GM21737 (cell line): ENCODE measurements around the gene PDE3A.

ENCODE experiments used
- ATAC-seq: cut with Tn5 transposase; IDR thresholded peaks from one replicate; pipeline ENCODE4 v1.9.1; 2021; ENCODE audit warnings: mild to moderate bottlenecking, moderate library complexity; ENCODE audit not compliant: unreplicated experiment

PDE3A gene

DNA sequence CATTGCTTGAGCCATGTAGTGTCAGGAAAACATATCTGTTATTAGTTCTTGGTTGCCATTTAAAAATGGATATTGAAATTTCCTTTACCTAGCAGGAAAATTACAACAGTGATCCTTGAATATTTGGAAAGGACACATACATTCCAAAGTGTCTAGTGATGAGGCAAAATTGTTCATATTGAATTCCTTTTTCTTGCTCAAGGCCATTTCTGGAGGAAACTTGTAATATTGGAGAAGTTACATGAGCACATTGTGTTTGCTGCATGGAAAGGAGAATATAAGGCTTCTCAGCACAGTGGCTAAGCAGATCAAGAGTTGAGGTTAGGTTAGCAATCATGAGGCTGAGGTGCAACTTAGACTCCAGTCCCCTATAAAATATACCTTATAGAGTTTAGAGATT is 121.9 kb downstream of the PDE3A start:
- no peak for ATAC-seq

- ATAC-seq: no peak
These were observed 123.0 kb downstream of the PDE3A start for GRCh38 chr12:20491290-20491689.

GRCh38 chr12:20492251-20492760 is 124.0 kb downstream of the PDE3A start:
- no peak for ATAC-seq

- no peak for ATAC-seq
These were observed 125.6 kb downstream of the PDE3A start for GRCh38 chr12:20493934-20494333.

- ATAC-seq: no peak
These were observed 126.5 kb downstream of the PDE3A start for GRCh38 chr12:20494851-20495250.

GRCh38 chr12:20495997-20496396 is 127.7 kb downstream of the PDE3A start:
- no peak for ATAC-seq

DNA sequence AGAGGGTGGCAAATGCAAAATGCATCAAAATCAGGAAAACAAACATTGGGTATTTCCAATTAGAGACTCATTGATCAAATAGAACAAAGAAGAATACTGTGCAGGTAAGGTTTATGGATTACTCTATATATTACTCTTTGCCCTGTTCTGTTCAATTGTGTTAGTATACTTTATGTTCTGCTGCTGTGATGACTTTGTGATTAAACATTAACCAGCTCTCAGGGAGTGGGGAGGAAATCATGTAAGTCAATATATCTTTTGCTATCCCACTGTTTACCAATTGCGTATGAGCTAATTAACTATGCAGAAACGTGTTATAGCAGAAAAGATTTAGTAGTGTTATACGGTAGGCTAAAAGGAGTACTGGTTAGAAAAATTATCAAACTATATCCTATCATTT is 129.4 kb downstream of the PDE3A start:
- no peak for ATAC-seq

- ATAC-seq: no peak
These were observed 133.6 kb downstream of the PDE3A start for GRCh38 chr12:20501958-20502357.

DNA sequence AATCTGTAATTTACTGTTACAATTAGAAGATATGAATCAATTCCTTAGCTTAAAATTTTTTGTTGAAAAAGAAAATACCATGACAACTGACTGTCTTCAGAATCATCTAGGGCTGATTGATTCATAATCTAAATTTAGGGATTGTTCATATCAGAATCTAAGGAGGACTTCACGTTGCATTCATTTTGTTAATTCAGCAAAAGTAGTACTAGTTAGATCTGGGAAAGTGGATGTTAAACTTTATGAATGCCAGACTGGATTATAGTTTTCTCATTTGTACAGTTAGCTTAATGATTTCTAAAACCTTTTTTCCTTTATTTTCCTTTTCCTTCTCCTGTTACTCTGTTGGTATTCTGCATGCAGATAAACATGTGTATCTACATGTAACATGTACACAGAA is 135.5 kb downstream of the PDE3A start:
- ATAC-seq: no peak

DNA sequence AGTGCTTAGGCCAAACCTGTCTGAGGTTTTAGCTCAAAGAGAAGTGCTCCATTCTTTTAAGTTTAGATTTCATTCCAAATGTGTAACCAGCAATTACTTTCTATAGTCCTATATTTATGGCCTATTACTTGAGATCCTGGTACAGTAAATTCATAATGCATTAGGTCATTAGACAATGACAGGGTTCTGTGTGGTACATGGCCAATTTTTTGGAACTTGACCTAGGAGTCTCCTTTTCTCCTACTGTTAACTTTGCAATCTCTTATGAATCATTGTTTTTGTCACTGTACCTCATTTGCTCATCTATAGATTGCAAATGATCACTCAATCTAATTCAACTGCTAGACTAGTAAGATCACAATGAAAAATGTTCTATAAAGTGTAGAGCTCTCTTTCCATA is 136.7 kb downstream of the PDE3A start:
- ATAC-seq: no peak

DNA sequence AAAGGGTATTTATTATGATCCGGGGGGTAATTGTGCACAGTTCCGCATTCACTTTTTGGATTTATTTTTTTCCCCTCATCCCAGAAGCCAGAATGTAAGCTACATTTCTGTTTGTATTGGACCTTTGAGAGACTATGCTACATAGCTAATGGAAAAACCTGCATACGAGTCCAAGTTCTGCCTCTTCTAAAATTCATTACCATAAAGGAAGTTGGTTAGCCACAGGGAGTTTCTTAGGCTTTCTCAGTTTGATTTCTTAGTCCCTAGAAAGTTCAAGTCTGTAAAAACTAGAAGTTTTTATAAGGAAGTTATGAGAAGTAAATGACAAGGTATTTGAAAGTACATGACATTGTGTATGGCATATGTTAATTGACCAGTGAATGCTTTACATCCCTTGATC is 138.7 kb downstream of the PDE3A start:
- no peak for ATAC-seq

GRCh38 chr12:20507711-20508110 is 139.4 kb downstream of the PDE3A start:
- no peak for ATAC-seq

DNA sequence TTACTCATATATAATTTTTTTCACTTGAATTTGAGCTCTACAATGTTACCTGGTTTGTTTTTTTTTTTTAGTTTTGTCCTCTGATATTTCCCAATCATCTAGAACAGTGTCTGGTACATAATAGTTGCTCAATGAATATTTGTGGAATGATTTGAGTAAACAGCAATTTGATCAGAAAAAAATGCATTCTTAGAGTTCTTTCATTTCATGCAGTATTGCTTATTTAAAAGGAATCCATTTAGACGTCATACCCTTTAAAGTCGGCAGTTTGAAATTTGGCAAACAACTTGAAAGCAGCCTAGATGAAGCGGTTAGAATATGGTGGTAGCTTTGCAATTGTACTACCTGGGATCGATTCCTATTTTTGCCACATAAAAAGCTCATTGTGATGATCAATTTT is 140.0 kb downstream of the PDE3A start:
- ATAC-seq: no peak

- no peak for ATAC-seq
These were observed 140.6 kb downstream of the PDE3A start for GRCh38 chr12:20508962-20509361.

DNA sequence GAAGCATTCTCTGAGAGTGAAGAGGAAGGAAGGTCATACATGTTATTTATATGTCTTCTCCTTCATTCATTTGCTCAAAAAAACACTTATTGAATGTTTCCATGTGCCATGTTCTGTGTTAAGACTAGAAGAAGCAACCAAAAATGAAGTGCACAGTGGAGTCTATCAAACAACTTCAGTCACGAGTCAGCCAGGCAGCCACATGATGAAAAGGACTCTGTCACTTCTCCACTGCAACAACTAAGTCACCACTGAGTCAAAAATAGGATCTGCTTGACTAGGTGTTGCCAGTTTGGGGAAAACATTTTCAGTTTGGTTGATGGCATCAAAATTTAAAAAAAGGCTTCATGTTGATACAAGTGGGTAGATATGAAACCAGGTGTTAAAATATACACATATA is 142.5 kb downstream of the PDE3A start:
- ATAC-seq: no peak

GRCh38 chr12:20513189-20513588 is 144.9 kb downstream of the PDE3A start:
- no peak for ATAC-seq

GRCh38 chr12:20514598-20514997 is 146.3 kb downstream of the PDE3A start:
- no peak for ATAC-seq

DNA sequence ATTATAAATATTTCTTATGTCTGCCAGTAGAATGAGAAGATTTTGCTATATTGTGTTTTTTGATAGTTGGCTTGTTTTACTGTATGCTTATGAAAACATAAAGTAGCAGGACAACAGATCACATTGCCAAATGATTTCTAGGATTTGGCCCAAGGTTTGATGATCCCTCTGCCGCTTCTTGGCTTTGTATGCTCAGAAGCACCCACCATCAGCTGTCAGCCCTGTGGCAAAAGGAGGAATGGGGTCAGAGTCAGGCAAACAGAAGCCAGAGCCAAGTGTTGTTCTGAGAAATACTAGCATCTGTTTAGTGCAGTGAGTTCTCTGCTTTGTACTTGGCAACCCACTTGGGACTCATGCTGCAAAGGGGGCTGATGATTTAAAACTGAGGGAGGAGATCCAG is 152.2 kb downstream of the PDE3A start:
- ATAC-seq: no peak

DNA sequence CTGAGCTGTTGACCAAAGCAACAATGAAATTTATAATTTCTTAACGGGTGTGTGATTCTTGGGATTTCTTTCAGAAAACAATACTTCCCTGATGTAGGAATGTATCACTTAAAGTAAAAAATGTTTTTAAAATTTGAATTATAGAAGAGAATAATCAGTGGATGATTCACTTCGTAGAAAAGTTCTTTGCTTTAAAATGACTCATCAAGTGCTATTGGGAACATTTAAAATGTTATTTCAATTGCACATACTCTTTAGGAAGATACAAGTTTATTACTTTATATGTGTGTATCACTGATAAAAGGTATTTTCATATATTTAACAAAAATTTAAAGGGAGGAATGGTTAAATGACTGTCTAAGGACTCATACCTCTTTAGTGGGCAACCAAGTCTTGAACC is 155.3 kb downstream of the PDE3A start:
- no peak for ATAC-seq

DNA sequence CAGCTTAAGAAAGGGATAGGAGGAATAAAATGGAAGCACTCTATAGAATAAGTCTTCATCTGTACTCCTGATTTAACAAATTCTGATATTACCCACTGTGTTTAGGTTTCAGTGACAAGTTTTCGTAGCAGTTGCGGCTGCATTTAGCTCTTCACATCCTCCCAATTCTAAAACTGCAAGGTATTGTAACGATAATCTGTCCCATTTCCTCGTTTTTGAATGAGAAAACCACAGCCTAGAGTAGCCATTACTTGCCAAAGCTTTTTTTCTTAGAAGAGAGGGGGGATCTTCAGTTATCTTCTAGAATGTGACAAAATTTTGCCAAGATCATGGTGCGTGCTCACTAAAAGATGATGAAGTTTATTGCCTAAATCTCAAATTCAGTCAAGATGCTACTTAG is 155.8 kb downstream of the PDE3A start:
- no peak for ATAC-seq

GRCh38 chr12:20525064-20525610 is 156.8 kb downstream of the PDE3A start:
- no peak for ATAC-seq

DNA sequence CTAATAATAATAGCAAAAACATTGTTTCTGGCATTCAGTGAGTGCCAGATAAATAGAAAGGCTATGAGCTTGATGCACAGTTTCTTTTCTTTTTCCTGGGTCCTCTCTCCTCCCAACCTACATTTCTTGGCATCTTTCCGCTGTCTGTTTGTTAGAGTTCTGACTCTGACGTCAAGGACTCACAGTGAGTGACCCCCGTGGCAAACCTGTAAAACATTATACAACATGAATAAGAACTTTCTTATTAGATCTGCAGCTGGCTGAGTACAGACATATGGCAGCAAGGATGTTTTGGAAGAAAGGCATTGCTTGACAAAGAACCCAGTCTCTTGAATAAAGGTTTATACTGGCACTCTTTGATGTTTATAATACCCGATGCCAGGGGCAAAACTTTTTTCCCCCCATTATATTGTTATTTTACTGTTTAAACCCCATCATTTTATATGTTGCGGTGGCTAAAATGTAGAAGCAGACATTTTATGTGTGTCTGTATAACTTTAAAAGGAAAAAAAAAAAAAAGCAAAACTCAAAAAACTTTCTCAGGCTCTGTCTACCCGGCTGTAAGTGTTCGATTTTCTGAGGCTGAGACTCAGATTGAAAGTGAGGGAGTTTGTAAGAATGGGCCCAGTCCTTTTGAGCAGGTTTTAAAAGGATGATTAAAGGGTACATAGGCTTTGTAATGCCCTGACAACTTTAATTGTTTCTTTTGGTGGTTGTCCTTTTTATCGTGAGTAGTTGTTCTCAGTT is 159.3 kb downstream of the PDE3A start:
- ATAC-seq: no peak

DNA sequence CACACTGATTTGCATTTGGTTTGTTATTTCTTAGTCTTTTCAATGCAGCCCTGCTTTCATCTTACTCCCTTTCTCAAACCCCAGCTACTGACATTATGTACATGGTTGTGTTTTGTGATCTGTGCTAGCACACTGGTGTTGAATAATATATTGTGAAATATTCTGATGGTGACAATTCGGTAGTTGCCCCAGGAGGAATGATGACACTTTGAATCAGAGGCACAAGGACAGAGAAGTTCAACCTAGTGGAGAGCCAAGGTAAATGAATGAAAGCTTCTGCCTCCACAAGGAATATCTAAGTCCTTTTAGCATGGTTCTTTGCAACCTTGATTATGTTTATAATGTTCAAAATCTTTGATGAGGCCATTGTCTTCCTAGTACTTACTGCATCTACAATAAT is 159.9 kb downstream of the PDE3A start:
- no peak for ATAC-seq
